NCI-H226 (cell line): ENCODE results near the gene RBM39.
"Not testable (repeated sequence)": the region's sequence is repeated elsewhere in the genome, so short reads cannot be mapped to it uniquely, and the experiment has no call there.

Experiments
- DNase-seq: peaks from one replicate; pipeline ENCODE4 v3.0.0-alpha.2; 2015

The RBM39 gene

GRCh38 chr20:35750611-35751010 lies 8.6 kb upstream of the RBM39 start:
- DNase-seq: no peak

GRCh38 chr20:35744492-35744841 lies 2.4 kb upstream of the RBM39 start:
- not testable (repeated sequence) for DNase-seq

- DNase-seq: no peak
These were observed 1.8 kb upstream of the RBM39 start for GRCh38 chr20:35743693-35744491.

GRCh38 chr20:35742741-35743523 lies 872 bp upstream of the RBM39 start:
- DNase-seq: no peak

GRCh38 chr20:35739294-35740163 lies 2.5 kb downstream of the RBM39 start:
- peak; percentile 14 for DNase-seq

GRCh38 chr20:35738410-35739179 lies 3.5 kb downstream of the RBM39 start:
- no peak for DNase-seq

- DNase-seq: no peak
These were observed 4.2 kb downstream of the RBM39 start for GRCh38 chr20:35737865-35738333.

- DNase-seq: no peak
These were observed 6.1 kb downstream of the RBM39 start for GRCh38 chr20:35735826-35736470.

- no peak for DNase-seq
These were observed 7.0 kb downstream of the RBM39 start for GRCh38 chr20:35734777-35735649.

- DNase-seq: no peak
These were observed 7.7 kb downstream of the RBM39 start for GRCh38 chr20:35734374-35734773.

- DNase-seq: no peak
These were observed 9.4 kb downstream of the RBM39 start for GRCh38 chr20:35732644-35732982.

GRCh38 chr20:35731862-35732643 lies 10.0 kb downstream of the RBM39 start:
- DNase-seq: no peak

GRCh38 chr20:35731469-35731788 lies 10.6 kb downstream of the RBM39 start:
- DNase-seq: no peak

- no peak for DNase-seq
These were observed 11.2 kb downstream of the RBM39 start for GRCh38 chr20:35730583-35731468.

GRCh38 chr20:35729836-35730582 lies 12.1 kb downstream of the RBM39 start:
- no peak for DNase-seq

- no peak for DNase-seq
These were observed 12.7 kb downstream of the RBM39 start for GRCh38 chr20:35729283-35729807.

GRCh38 chr20:35726842-35727711 lies 15.0 kb downstream of the RBM39 start:
- no peak for DNase-seq
